Gastroesophageal sphincter (tissue), 4 donors: Measurements from ENCODE around the gene CD300LD. TPM values are rescaled to one million over a fixed set of nuclear protein-coding genes. Genes with fewer than 3 reads are reported as not detected.
"Not testable (repeated sequence)": the region's sequence is repeated elsewhere in the genome, so short reads cannot be mapped to it uniquely, and the experiment has no call there.

ENCODE experiments used
- ATAC-seq: fragments of 150-250 bp; one replicate; pipeline ENCODE4 v1.9.1; 2016; ENCODE audit warnings: mild to moderate bottlenecking, moderate library complexity
- H3K27ac ChIP-seq, 4 donors: fragments of 200-600 bp; sonication (generic) in 3 of 4; 1 replicate in 3 of 4; 2 replicates in 1 of 4; pipeline ENCODE4 v1.5.1; 2016 to 2019
- H3K27me3 ChIP-seq: fragments of 200-600 bp; sonication (generic); one replicate; pipeline ENCODE4 v1.5.1; 2019
- H3K36me3 ChIP-seq, 2 donors: fragments of 200-600 bp; sonication (generic); one replicate each; pipeline ENCODE4 v1.5.1; 2019; ENCODE audit warnings: control low read depth in 1 of 2
- H3K4me1 ChIP-seq, 3 donors: fragments of 200-600 bp; sonication (generic); 1 replicate in 2 of 3; 2 replicates in 1 of 3; pipeline ENCODE4 v1.5.1; 2016 to 2019; ENCODE audit warnings: control low read depth in 2 of 3
- H3K4me3 ChIP-seq, 2 donors: fragments of 200-600 bp; sonication (generic); one replicate each; pipeline ENCODE4 v1.5.1; 2019; ENCODE audit warnings: mild to moderate bottlenecking in 1 of 2, moderate library complexity in 1 of 2
- H3K9me3 ChIP-seq, 3 donors: fragments of 200-600 bp; sonication (generic); one replicate each; pipeline ENCODE4 v1.5.1; 2017 to 2019; ENCODE audit warnings: control low read depth in 2 of 3
- EP300 ChIP-seq: sonication (generic); formaldehyde crosslinking; IDR thresholded peaks from one replicate; pipeline ENCODE4 v1.6.1; 2017; ENCODE audit warnings: antibody characterized with exemption, mild to moderate bottlenecking
- POLR2A ChIP-seq, 2 donors: fragments of 450-650 bp; IDR thresholded peaks; one replicate each; pipeline ENCODE4 v1.6.1; 2017; ENCODE audit warnings: antibody characterized with exemption in 2 of 2, mild to moderate bottlenecking in 2 of 2, moderate library complexity in 1 of 2
- POLR2AphosphoS5 ChIP-seq: sonication (generic); formaldehyde crosslinking; IDR thresholded peaks from one replicate; pipeline ENCODE4 v1.6.1; 2017; ENCODE audit warnings: antibody characterized with exemption
- WGBS, 2 donors: methylation state at CpG; one replicate each; pipeline ENCODE4 v1.1.5; 2018; ENCODE audit warnings: low coverage in 1 of 2; 5-methylcytosine and 5-hydroxymethylcytosine counted together
- total RNA-seq, 4 donors: library from RNA; depleted of rRNA; stranded (reverse); fragments of >200 nt; gene quantifications; one replicate each; pipeline ENCODE4 v1.1.0, GENCODE V29; 2016
- TF ChIP-seq, protein P1 (sequence below), 4 experiments: fragments of 200-600 bp in 2 of 4; fragments of 450-650 bp in 2 of 4; sonication (generic) in 1 of 4; IDR thresholded peaks; one replicate each; pipeline ENCODE4 v1.5.1; 2017 to 2019; ENCODE audit warnings: antibody characterized with exemption in 4 of 4, mild to moderate bottlenecking in 2 of 4, moderate library complexity in 2 of 4

CD300LD gene
- total RNA-seq, 4 donors from 2014 or later = not detected

DNA sequence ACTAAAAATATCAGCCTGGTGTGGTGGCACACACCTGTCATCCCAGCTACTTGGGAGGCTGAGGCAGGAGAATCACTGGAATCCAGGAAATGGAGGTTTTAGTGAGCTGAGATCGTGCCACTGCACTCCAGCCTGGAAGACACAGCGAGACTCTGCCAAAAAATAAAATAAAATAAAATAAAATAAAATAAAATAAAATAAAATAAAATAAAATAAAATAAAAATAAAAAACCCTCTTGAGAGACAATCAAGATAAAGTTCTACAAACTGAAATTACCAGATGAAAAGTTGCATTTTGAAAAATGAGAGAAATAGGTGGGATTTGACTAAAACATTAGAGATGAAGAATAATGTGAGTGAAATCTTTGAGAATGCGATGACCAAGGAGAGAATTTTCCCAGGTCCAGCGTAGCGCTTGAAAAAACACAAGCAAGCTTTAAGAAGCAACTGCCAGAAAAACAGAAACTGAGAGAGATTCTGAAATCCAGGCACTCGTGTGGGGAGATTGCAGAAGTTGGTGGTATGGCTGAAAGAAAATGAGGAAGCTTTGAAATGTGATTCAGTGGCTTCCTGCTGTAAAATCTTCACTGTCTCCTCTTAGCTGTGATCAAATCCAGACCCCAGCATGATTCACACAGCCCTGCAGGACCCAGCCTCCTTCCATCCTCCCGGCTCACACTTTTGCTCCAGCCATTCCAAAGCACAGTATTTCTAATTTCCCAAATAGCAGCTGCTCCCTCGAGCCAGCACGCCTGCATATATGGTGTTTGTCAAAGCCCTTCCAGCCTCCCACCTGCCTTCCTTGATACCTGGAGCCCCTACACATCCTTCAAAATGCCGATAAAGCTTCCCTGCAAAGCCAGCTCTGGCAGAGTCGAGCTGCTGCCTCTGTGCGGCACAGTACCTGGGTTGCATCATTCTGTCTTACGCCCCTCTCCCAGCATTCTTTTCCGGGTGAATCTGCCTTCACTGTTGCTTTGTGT lies 39.7 kb upstream of the CD300LD start:
- no peak overlapping the region for H3K27ac ChIP-seq
- no peaks in the 10 kb centered on the region for H3K4me1 ChIP-seq
- peaks cover 62% of the 10 kb centered on the region for H3K27me3 ChIP-seq
- peaks cover 0 to 9% (median 0%) of the 10 kb centered on the region in 3 donors for H3K9me3 ChIP-seq
- WGBS, 2 donors = 21 to 23% methylated on average over 7 to 13 of the region's 14 CpGs
- ATAC-seq = no peak
- no peaks in the 10 kb centered on the region for H3K36me3 ChIP-seq
- no peak overlapping the region for H3K4me3 ChIP-seq
- TF ChIP-seq POLR2AphosphoS5 = no peak
- no peak for TF ChIP-seq EP300
- TF ChIP-seq, protein P1, sequence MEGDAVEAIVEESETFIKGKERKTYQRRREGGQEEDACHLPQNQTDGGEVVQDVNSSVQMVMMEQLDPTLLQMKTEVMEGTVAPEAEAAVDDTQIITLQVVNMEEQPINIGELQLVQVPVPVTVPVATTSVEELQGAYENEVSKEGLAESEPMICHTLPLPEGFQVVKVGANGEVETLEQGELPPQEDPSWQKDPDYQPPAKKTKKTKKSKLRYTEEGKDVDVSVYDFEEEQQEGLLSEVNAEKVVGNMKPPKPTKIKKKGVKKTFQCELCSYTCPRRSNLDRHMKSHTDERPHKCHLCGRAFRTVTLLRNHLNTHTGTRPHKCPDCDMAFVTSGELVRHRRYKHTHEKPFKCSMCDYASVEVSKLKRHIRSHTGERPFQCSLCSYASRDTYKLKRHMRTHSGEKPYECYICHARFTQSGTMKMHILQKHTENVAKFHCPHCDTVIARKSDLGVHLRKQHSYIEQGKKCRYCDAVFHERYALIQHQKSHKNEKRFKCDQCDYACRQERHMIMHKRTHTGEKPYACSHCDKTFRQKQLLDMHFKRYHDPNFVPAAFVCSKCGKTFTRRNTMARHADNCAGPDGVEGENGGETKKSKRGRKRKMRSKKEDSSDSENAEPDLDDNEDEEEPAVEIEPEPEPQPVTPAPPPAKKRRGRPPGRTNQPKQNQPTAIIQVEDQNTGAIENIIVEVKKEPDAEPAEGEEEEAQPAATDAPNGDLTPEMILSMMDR (IDR thresholded peaks at IDR 0.05) = no peak
- no peak for TF ChIP-seq POLR2A (IDR thresholded peaks at IDR 0.05)

DNA sequence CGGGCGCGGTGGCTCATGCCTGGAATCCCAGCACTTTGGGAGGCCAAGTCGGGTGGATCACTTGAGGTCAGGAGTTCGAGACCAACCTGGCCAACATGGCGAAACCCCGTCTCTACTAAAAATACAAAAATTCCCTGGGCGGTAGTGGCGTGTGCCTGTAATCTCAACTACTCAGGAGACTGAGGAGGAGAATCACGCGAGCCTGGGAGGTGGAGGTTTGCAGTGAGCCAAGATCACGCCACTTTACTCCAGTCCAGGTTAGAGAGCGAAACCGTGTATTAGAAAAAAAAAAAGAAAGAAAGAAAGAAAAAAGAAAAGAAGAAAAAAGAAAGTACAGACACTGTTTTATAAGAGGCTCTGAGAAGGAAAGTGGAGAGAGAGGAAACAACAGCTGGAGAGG lies 38.2 kb upstream of the CD300LD start:
- H3K4me3 ChIP-seq, H3K27ac ChIP-seq, H3K36me3 ChIP-seq, ATAC-seq, H3K4me1 ChIP-seq: not testable (repeated sequence)
- peaks cover 59% of the 10 kb centered on the region for H3K27me3 ChIP-seq
- whole genome bisulfite sequencing, 2 donors = 40 to 86% methylated on average over 1 to 10 of the region's 14 CpGs
- H3K9me3 ChIP-seq = peaks cover 0 to 16% (median 0%) of the 10 kb centered on the region in 3 donors

GRCh38 chr17:74625661-74626060 lies 33.6 kb upstream of the CD300LD start:
- Histone ChIP-seq H3K4me3 (no peak overlapping the region), H3K9me3 (peaks cover 0 to 16% (median 0%) of the 10 kb centered on the region in 3 donors), H3K36me3 (no peaks in the 10 kb centered on the region), H3K27me3 (peaks cover 45% of the 10 kb centered on the region), H3K27ac (no peak overlapping the region), H3K4me1 (no peaks in the 10 kb centered on the region)
- 30 to 32% methylated on average over 2 to 3 of the region's 3 CpGs for WGBS, 2 donors
- no peak for ATAC-seq
- no peak for TF ChIP-seq POLR2A (IDR thresholded peaks at IDR 0.05)
- TF ChIP-seq POLR2AphosphoS5 = no peak

- H3K4me3 ChIP-seq = no peak overlapping the region
- H3K9me3 ChIP-seq = peaks cover 0 to 6% (median 0%) of the 10 kb centered on the region in 3 donors
- WGBS, 2 donors = 91 to 92% methylated on average over 1 of the region's 1 CpG
- TF ChIP-seq POLR2A (IDR thresholded peaks at IDR 0.05) = no peak
- TF ChIP-seq, protein P1 (IDR thresholded peaks at IDR 0.05) = no peak
- TF ChIP-seq EP300 = no peak
- TF ChIP-seq POLR2AphosphoS5 = no peak
- no peak overlapping the region for H3K27ac ChIP-seq
- H3K27me3 ChIP-seq = peaks cover 49% of the 10 kb centered on the region
- H3K36me3 ChIP-seq = no peaks in the 10 kb centered on the region
- no peaks in the 10 kb centered on the region for H3K4me1 ChIP-seq
- ATAC-seq = no peak
Observed at GRCh38 chr17:74624131-74624530, 32.0 kb upstream of the CD300LD start.

GRCh38 chr17:74623693-74624093 lies 31.6 kb upstream of the CD300LD start, which contains the start of gene CD300E:
Gene CD300E, minus strand, starts transcription at chr17:74623738. Its CDS starts 117 bp downstream, at chr17:74623621.
- no peak for TF ChIP-seq POLR2A (IDR thresholded peaks at IDR 0.05)
- TF ChIP-seq EP300 = no peak
- TF ChIP-seq, protein P1 (IDR thresholded peaks at IDR 0.05) = no peak
- Histone ChIP-seq H3K9me3 (peaks cover 0 to 6% (median 0%) of the 10 kb centered on the region in 3 donors), H3K4me1 (no peaks in the 10 kb centered on the region), H3K4me3 (no peak within 1 kb of the TSS), H3K27me3 (peaks cover 46% of the 10 kb centered on the region), H3K36me3 (no peaks in the 10 kb centered on the region), H3K27ac (no peak within 1 kb of the TSS)
- ATAC-seq = no peak
- 56 to 67% methylated on average over 3 to 5 of the region's 5 CpGs for WGBS, 2 donors
